Activated CD8-positive, alpha-beta memory T cell treated with anti-CD3 and anti-CD28 coated beads for 24 hours (primary cell): ENCODE measurements around the gene SRSF1.
"Not testable (repeated sequence)": the region's sequence is repeated elsewhere in the genome, so short reads cannot be mapped to it uniquely, and the experiment has no call there.

Experiments
- DNase-seq: peaks from one replicate; pipeline ENCODE4 v3.0.0-alpha.2; 2020

SRSF1 gene, protein sequence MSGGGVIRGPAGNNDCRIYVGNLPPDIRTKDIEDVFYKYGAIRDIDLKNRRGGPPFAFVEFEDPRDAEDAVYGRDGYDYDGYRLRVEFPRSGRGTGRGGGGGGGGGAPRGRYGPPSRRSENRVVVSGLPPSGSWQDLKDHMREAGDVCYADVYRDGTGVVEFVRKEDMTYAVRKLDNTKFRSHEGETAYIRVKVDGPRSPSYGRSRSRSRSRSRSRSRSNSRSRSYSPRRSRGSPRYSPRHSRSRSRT

DNA sequence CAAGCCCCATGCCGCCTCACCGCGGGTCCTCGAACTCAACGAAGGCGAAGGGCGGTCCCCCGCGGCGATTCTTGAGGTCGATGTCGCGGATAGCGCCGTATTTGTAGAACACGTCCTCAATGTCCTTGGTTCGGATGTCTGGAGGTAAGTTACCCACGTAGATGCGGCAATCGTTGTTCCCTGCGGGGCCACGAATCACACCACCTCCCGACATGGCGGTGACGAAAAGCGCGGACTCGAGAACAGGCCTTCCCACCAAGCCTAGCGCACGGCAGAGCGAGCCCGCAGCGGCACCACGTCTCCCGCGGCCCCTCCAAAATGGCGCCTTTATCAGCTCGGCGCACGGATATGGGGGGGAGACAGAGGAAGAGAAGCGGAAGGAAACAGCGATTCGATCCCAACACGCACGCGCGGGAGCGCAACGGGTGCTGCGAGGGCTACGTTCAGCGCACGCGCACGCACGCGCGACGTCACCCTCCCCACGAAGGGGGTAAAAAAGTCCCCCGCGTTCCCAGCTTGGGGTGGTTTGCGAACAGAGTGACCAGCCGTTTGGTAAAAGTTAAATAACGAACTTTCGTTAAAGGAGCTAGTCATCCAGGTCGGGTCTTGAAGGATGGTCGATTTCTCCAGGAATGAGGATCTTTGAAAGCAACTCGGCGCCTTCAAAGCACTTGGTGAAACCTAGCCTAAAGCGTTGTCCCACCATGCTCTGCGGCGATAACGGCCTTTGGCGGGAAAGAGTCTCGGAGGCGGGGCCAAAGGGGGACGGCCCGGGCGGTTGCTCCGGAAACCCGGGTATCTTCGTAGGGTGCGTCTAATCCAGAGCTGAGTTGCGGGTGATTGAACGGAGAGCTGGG is at the start of gene SRSF1:
TSS of gene SRSF1 (minus strand) at position 323 of the 857 bp plus-strand sequence. CDS start at position 214, 109 bp downstream.
- peak; percentile 98 for DNase-seq

DNA sequence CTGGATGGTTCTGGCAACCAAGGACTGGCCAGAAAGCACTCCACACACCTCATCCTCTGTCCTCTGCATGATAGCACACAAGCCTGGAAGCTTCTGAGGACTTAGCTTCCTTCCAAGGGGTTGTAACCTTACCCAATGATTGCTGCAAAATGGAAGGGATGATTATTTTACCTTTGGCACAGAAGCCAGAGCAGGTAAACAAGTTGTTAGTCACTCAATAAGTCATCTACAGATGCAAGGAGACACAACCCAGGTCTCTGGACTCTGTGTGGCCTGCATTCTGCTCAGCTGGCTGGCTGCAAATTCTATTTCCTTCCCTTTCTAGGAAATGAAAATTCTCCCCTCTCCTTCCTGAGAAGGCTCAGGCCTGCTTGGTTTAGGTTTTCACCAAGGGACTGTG is 49.4 kb upstream of the SRSF1 start:
- DNase-seq = no peak

DNA sequence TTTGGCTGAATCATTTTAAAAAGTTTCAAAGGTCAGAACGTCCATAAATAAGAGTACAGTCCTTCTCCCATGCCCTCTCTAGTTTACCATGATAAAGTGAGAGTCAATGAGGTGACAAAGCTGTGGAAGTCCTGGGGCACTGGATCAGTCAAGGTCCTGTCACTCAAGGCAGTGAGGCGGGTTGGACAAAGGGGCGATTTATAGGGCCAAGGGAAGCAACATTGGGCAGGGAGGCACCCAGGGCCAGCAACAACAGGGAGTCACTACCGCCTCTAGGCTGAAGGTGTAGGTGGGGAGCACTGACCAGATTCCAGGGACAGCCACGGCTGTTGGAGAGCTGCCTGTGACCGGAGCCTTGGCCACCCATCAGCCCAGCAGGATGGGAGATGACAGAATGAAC is 47.6 kb upstream of the SRSF1 start:
- no peak for DNase-seq

DNA sequence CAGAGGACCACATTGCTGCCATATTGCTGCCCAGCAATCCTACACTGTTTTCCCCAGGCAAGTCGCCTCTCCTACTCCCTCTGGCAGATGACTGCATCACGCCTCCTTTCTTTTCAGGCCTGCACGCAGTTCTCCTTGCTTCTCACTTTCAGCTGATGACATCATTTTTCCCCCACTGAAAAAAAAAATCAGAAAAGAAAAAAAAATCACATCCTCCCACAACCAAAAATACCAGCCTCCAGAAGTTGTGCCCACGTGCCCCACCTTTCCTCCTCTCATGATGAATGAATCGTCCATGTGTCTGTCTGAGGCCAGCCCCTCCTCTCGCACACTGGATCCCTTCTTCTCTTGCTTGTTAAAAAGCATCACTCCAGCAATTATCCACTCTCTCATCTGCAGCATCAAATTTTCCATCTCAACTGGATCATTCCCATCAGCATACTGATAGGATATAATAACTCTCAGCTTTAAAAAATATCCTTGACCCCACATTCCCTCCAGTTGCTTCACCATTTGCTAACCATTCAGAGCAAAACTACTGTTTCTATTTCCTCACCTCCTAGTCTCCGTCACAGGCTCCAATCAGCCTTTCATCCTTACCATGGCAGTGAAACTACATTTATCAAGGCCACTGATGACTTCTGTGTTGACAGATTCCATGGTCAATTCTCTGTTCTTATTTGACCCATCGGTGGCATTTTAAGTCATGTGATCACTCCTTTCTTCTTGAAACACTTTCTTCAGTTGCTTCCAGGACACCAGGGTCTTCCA is 46.1 kb upstream of the SRSF1 start:
- no peak for DNase-seq

DNA sequence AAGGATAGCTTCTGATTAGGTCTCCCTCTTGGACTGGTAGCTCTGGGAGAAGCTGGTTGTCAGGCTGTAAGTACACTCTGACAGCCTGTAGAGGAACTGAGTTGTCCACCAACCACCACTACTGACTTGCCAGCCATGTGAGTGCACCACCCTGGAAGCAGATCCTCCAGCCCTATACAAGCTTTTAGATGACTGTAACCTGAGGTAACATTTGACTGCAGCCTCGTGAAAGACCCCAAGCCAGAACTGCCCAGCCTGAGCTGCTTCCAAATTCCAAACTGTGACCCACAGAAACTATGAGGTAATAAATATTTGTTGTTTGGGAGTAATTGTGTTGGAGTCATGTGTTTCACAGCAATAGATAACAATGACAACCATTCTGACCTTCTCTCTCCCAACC is 45.4 kb upstream of the SRSF1 start:
- DNase-seq = peak; percentile 5

DNA sequence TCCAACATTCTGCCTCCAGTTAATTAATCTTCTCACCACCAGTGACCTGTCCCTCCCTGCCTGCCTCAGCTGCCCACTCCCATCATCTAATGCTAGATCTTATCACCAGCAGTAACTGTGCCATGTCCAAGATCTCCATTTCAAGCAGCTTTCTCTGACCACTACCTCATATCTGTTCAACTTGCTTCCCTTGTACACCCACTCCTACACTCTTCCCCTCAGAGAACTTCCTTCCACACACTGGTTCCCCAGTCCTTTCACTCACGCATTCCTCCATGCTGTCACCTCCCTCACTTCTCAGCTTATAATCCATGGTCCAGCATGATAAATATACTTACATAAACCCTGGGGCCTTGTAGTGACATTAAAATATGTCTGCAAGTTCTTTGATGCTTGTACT is 44.4 kb upstream of the SRSF1 start:
- DNase-seq = no peak

DNA sequence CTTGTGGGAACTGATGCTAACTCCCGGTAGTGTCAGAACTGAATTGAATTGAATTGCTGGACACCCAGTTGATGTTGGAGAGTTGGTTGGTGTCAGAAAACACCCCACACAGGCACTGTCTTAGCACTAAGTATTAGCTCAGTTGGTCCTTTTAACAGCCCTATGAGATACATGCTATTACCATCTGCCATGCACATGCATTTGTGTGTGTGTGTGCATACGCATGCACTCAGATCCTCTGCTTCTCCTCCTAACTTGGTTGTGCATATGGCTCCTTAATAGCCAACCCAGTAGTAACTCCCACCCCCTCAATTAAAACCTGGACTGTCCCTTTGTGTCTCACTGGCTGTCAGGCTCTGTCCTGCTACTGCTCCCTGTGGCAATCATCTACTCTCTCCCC is 43.9 kb upstream of the SRSF1 start:
- no peak for DNase-seq

DNA sequence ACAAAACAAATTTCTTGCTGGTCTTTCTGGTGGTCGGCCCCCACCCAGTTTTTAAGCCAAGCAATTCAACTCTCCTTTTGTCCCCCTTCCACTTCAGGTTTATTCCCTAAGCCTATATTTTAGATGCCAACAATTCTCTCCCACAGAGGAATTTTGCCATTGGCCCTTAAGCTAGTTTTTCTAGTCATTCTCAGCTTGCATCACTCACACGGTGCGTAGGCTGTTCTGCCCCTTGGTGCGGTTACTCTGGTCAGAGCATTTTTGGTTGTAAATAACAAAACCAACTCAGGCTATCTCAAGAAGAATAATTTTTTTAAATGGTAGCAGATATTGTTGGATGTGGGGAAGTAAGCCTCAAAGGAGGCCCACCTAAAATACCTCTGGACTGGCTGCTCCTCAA is 42.5 kb upstream of the SRSF1 start:
- DNase-seq = no peak

DNA sequence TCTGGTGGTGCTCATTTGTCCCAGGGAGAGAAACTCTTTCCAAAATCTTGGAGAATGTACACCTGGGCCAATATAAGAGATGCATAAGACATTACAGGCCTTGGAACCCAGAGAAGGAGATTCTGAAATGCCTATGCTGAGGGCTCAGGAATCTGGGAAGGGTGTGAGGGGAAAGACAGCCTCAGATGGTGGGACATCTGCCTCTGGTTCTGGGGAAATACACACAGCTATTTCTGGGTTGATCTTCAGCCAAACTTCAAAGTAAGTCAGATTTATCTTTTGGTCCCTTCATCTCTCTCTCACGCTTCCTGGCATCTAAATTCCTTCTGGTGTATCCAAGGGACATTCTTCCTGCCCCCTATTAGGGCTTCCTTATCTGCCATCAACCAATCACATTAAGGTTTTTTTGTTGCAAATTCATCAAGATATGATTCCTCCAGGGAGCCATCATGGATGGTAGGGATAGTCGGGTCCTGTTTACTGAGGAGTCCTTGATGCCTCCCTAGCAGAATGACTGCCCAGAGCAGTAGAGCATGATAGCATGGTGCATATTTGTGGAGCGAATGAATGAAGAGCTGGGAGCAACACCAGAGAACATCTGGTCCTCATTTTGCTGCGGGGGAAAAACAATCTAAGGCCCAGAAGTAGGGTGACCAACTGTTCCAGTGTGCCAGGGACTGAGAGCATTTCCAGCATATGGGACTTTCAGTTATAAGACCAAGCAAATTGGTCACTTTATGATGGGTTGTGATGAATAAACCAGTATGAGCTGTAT is 40.5 kb upstream of the SRSF1 start:
- DNase-seq = no peak

DNA sequence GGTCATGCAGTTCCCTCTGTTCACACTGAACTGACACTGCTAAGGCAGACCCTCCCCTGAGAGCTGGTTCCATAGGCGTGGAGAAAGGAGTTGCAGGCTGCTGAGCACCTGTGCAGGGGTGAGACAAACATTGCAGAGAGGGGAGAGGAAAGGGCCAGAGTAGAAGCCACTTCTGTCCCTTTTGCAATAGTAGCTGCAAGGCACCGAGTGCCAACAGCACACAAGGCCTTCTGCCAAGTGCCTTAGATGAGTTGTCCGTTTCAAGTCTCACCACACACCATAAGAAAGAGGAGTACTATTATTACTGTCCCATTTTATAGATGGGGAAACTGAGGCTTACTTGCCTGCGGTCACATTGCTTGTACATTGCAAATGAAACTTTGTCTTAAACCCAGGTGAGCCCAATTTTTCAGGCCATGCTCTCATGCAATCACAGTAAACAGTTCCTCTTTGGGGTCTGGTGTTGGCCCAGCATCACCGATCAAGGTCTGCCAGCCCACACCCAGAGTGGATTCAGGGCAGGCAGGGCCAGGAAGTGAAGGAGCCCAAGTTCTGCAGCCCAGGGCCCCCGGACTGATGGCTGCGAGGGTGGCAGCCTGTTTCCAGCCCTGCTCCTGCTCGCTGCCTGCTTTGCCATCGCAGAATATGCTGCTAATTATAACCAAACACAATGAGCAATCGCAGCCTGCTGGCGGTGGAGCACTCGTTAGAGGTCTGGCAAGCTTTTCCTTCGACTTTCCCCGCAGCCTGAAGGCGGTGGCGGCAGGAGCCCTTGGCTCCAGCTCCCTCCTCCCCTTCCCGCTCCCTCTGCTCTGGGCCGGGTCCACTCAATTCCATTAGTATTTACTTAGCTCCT is 39.4 kb upstream of the SRSF1 start:
- DNase-seq = no peak

DNA sequence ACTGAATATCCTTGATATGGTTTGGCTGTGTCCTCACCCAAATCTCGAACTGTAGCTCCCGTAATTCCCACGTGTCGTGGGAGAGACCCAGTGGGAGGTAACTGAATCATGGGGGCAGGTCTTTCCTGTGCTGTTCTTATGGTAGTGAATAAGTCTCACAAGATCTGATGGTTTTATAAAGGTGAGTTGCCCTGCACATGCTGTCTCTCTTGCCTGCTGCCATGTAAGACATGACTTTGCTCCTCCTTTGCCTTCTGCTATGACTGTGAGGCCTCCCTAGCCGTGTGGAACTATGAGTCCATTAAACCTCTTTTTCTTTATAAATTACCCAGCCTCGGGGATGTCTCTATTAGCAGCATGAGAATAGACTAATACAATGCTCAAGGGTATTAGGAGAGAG is 37.2 kb upstream of the SRSF1 start:
- DNase-seq = not testable (repeated sequence)

DNA sequence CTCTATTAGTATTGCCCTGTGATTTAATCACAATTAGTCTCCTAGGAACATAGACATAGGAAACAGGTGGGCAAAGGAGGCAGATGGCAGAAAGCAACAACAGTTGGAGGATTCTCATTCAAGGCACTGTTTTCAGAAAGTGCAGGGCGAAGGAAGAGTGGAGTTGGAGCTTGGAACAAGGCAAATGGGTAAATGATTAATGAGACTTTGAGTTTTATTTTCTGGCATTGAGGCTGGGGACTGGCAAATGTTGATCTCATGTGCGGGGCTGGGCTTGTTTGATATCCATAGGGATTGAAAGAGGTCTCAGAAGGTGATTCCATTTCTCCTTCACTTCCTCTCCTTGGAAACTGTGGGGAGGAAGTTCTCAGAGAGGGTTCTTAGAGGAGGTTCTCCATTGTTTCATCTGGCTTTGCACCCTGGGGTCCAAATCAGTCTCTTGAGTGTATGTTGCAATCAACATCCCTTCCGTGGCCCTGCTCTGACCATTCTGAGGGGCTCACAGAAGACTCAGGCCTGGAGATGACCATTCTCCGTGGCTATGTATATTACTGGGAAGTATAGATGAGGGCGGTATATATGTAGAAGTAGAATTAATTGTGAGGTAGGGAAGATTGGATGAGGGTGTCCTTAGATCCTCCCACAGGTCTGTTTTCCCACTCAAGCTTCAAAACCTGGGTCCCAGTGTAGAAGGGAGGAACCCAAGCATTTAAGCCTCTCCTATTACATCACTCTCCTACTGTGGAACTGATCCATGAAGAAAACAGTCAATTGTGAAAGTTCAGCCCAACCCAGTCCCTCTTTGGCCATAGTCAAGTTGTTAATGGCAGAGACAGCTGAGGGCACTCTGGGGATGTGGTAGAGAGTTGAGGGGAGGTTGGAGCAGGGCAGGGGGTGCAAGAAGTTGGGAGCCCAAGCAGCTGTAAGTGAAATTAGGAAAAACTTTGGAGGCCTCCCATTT is 36.5 kb upstream of the SRSF1 start:
- no peak for DNase-seq

DNA sequence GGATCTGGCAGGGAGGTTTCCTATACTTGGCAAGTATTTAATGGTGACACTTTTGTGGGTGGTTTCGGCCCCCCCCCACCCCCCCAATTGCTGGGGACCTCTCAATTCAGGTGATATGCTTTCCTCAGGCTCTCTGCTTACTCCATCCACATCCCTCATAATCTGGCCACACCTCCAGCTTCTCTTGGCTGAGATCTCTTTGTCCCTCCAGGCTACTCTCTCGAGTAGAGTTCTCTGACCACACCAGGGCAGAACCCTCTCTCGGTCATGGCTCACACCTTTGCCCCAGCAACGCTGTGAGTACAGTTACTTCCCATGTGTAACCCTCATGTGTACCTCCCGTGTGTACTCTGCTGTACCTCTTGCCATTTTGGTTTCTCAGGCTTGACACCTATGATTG is 34.1 kb upstream of the SRSF1 start:
- no peak for DNase-seq

DNA sequence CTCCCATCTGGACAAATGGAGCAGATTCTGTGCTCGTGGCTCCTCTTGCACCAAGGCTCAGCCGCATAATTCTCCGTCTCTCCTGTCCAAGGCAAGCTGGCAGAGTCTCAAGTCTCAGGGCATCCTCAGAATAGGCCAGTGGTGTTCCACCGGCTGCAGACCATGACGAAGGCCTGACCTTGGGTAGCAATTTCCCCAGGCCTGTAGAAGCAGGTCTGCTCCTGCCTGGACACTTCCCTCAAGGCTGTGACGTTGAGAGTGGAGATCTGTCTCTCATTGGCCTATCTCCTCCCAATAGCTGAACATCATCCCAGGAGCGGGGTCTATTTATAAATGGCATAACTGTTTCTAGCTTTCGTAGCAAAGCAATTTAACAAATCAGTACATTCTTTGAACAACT is 33.3 kb upstream of the SRSF1 start:
- no peak for DNase-seq

DNA sequence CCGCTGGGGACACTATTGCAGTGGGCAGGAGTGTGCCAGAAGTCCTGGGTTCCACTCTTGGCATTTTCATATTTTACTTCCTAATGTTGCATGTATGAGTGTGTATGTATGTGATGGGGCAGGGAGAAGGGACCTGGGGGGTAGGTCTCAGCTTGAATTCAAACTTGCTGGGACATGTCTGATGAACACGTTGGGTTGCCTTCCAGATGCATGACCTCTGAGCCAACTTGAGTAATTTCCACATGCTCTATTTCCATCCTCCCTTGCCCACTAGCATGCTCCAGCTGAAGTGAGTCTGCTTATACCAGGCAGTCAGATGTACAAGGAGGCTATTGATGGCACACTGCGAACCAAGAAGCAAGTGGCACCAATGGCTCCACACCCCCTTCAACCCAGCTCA is 32.9 kb upstream of the SRSF1 start:
- DNase-seq = no peak

DNA sequence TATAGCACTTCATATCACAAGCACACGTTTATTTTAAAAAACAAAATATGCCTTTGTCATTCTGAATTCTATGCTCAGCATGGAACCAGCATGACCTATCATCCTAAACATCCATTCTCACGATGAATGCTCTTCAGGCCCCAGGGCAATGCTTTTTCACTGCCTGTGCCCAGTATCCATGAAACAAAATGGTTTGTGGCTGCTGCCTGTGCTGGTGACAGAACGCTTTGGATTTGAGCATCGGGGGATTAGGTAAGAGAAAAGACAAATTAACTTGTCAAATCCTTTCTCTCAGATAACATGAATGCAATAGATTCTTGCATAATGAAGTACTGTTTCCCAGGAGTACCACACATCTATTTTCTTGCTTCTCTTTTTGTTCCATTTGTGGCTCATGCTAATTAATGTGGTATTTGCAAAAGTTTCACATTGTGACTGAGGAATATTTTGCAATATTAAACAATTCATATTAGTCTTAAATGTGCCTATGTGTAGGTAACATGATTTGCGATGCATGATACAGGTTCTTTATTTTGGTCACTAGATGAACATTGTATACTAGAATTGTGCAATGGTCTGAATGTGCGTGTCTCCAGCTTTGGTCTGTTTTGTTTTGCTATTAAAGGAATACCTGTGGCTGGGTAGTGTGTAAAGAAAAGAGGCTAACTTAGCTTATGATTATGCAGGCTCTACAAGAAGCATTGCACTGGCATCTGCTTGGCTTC is 25.8 kb upstream of the SRSF1 start:
- DNase-seq = no peak

DNA sequence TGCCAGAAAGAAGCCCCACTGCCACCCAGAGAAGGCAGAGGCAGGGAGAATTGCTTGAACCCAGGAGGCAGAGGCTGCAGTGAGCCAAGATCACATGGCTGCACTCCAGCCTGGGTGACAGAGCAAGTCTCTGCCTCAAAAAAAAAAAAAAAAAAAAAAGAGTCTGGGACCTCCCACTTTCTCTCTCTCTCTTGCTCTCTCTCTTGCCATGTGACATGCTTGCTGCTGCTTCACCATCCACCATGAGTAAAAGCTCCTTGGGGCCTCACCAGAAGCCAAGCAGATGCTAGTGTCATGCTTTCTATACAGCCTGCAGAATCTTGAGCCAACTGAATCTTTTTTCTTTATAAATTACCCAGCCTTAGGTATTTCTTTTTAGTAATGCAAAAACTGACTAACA is 21.5 kb upstream of the SRSF1 start:
- no peak for DNase-seq

DNA sequence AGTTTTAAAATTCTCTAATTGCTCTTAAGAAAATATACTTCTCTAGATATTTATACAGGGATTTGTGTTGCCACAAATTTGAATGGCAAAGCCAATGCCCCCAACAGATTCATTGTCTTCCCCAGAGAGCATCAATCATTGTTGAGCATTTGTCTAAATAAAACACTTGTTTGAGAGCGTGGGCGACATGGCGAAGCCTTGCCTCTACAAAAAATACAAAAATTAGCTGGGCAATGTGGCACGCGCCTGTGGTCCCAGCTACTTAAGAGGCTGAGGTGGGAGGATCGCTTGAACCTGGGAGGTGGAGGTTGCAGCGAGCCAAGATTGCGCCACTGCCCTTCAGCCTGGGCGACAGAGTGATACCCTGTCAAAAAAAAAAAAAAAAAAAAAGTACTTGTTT is 13.4 kb upstream of the SRSF1 start:
- no peak for DNase-seq

DNA sequence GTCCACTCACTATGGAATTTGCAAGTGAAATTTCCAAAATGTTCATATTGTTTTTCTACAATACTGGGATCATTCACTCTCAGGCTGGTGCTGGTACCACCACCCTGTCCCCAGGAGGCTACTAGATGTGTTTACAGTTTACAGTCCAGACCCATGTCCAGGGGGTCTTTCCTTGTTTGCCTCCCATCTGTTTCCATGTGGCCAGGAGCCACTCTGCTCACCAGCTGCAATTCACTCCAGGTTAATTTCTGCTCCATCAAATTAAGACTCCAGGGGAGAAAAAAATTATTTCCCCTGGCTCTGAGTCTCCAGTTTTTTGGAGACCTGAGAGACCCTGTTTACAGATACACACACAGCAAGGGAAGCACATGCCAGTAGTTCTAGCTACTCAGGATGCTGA is 12.5 kb upstream of the SRSF1 start:
- DNase-seq = no peak

DNA sequence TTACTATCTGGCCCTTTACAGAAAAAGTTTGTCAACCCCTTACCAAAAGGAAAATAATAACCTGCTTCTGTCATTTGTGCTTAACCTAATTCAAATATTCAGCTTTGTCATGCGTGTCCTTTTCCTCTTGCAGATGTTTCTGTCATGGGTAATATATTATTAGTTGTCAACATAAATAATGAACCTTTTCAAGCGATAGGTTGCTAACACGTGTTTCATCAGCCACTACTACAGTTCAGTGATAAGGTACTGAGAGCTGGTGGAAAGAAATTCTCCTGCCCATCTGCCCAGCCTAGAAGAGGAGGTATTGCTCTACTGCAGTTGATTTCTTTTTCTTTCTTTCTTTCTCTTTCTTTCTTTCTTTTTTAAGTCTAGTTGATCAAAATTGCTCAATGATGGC is 12.0 kb upstream of the SRSF1 start:
- DNase-seq = no peak
